ENCODE measurements around the gene ADAM10. TPM values are rescaled to one million over a fixed set of nuclear protein-coding genes. Genes with fewer than 3 reads are reported as not detected.

ADAM10 gene
- total and polyA plus RNA-seq, 2 of the 4 experiments (the other 2 are of a cell fraction) = 110 to 185 TPM

- no peak for ATAC-seq (ENCODE audit: low read depth)
- H4K91ac ChIP-seq (ENCODE audit: insufficient read depth, low read depth, low read length) = no peak overlapping the region
- H3K4ac ChIP-seq (ENCODE audit: low read depth, low read length) = no peak overlapping the region
- intact Hi-C loops (cut with micrococcal nuclease) (no loop called here), dilution Hi-C loops (cut with HindIII; ENCODE audit: low sequenced_read_pairs, unreplicated experiment) (no loop called here), in situ Hi-C loops (cut with MboI; ENCODE audit: low sequenced_read_pairs) (no loop called here)
- CTCF ChIA-PET = no interaction called here
- no peaks in the 10 kb centered on the region for H3K27me3 ChIP-seq (ENCODE audit: control insufficient read depth, insufficient read depth, low read length)
- DNase-seq = no peak
- H4K20me1 ChIP-seq (ENCODE audit: insufficient read depth, low read length) = peaks cover 47% of the 10 kb centered on the region
- H3K4me2 ChIP-seq (ENCODE audit: low read depth, low read length) = no peak overlapping the region
- H4K5ac ChIP-seq (ENCODE audit: low read depth, low read length) = no peak overlapping the region
- H2BK15ac ChIP-seq (ENCODE audit: low read depth, low read length) = no peak overlapping the region
- TF ChIP-seq RCOR1 (IDR thresholded peaks at IDR 0.05; ENCODE audit: insufficient replicate concordance, low read length) (no peak), CHD1 (IDR thresholded peaks at IDR 0.05; ENCODE audit: low read depth, low read length) (no peak), CEBPB (IDR thresholded peaks at IDR 0.05; ENCODE audit: low read depth, low read length) (no peak), RAD21 (IDR thresholded peaks at IDR 0.05; ENCODE audit: low read length) (no peak), CTCF (conservative IDR thresholded peaks at IDR 0.05; ENCODE audit: low read depth, low read length) (no peak), ELK1 (IDR thresholded peaks at IDR 0.05; ENCODE audit: borderline replicate concordance, low read depth, low read length) (no peak), MAZ (IDR thresholded peaks at IDR 0.05; ENCODE audit: borderline replicate concordance, low read depth, low read length) (no peak), BHLHE40 (IDR thresholded peaks at IDR 0.05; ENCODE audit: low read depth, low read length) (no peak), NFE2L2 (IDR thresholded peaks at IDR 0.05; ENCODE audit: low read depth, low read length) (no peak)
- H3K4me1 ChIP-seq (ENCODE audit: control insufficient read depth, insufficient read depth, low read length) = peaks cover 2% of the 10 kb centered on the region
- H3K4me3 ChIP-seq (ENCODE audit: insufficient read depth, low read depth, low read length) = no peak overlapping the region
- H4K8ac ChIP-seq (ENCODE audit: low read depth in 2 of 2, low read length in 2 of 2) = no peak overlapping the region
- no peak overlapping the region for H3K18ac ChIP-seq (ENCODE audit: low read depth, low read length)
- peaks cover 7% of the 10 kb centered on the region for H3K36me3 ChIP-seq (ENCODE audit: control insufficient read depth, insufficient read depth, low read length)
- H2BK5ac ChIP-seq (ENCODE audit: low read depth, low read length, poor library complexity, severe bottlenecking) = no peak overlapping the region
- no peak overlapping the region for H2BK20ac ChIP-seq (ENCODE audit: low read depth, low read length)
- H3K23ac ChIP-seq (ENCODE audit: low read depth, low read length) = no peak overlapping the region
- peaks cover 39 to 63% of the 10 kb centered on the region in 2 experiments for H3K79me1 ChIP-seq (ENCODE audit: low read depth in 1 of 2, low read length in 2 of 2)
- no peak overlapping the region for H2AK9ac ChIP-seq (replicated peaks; ENCODE audit: low read depth, low read length, poor library complexity)
- H3K56ac ChIP-seq (ENCODE audit: extremely low read depth, insufficient read depth, low read length) = no peak overlapping the region
- POLR2A ChIA-PET (ENCODE audit: unreplicated experiment) = no interaction called here
- H3K14ac ChIP-seq (replicated peaks; ENCODE audit: low read depth, low read length) = no peak overlapping the region
- H3K9me1 ChIP-seq (ENCODE audit: insufficient read depth, low read length) = peaks cover 5% of the 10 kb centered on the region; the same call in 1 of the 2 replicates
- no peak overlapping the region for H2AK5ac ChIP-seq (ENCODE audit: low read depth, low read length)
- no peak overlapping the region for H2BK120ac ChIP-seq (ENCODE audit: low read depth, low read length)
- no peak overlapping the region for H3K9ac ChIP-seq (ENCODE audit: low read depth, low read length)
- H2AFZ ChIP-seq (replicated peaks; ENCODE audit: low read length, poor library complexity) = no peak overlapping the region
- no peak overlapping the region for H3K27ac ChIP-seq (ENCODE audit: insufficient read depth, low read length)
- BruUV-seq (replicated peaks) = no TSS peak
- no peaks in the 10 kb centered on the region for H3K9me3 ChIP-seq (ENCODE audit: control insufficient read depth, insufficient read depth, low read length)
These were observed 59.9 kb downstream of the ADAM10 start for GRCh38 chr15:58689646-58690045.
